ENCODE results near the gene PIAS4. TPM values are rescaled to one million over a fixed set of nuclear protein-coding genes. Genes with fewer than 3 reads are reported as not detected.
"Not testable (repeated sequence)": the region's sequence is repeated elsewhere in the genome, so short reads cannot be mapped to it uniquely, and the experiment has no call there.

The PIAS4 gene
- total RNA-seq, 1 donor from 2014 or later, result 36.4 TPM

DNA sequence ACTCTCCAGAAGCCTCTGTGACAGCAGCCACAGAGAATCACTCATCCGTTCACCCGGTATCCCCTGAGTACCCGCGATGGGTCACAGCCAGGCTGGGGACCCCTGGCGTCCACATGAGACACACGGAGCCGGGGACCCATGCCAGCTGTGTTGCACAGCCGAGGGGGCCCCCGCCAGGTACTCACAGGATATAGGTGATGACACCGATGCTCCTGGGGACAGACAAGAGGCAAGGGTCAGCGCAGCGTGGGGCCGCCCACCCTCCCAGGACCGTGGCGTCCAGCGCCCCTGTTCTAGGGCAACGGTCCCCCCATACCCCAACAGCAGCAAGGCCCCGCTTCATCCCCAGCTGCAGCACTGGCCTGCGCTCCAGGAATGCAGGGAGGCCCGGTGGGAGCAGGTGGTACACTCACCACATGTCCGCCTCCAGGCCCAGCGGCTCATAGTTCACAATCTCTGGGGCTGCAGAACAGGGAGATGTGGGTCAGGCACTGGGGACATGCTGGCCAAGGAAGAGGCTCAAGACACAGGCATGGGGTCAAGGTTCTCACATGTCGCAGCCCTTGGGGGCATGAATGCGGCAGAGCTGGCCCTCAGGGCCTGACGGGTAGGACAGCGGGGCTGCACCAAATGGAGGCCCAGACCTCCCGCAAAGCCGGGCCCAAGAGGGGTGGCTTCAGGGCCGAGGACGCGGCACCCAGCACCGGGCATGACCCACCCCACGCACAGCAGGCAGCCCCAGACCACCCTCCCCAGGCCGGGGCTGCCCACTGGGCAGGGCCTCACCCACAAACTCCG is 43.9 kb upstream of the PIAS4 start:
- intact Hi-C loops (cut with micrococcal nuclease), result no loop called here
- ChIA-PET POLR2A (no interaction called here), CTCF (no interaction called here)
- no peak for DNase-seq
- Mint-ChIP-seq H3K4me3 (no peak overlapping the region), H3K27ac (no peak overlapping the region), H3K27me3 (no peaks in the 10 kb centered on the region), H3K4me1 (peaks cover 2% of the 10 kb centered on the region), H3K36me3 (ENCODE audit: low read depth) (peaks cover 60% of the 10 kb centered on the region), H3K9me3 (no peaks in the 10 kb centered on the region)
- no peak for ATAC-seq (ENCODE audit: low read depth)
- TF ChIP-seq, protein P1, sequence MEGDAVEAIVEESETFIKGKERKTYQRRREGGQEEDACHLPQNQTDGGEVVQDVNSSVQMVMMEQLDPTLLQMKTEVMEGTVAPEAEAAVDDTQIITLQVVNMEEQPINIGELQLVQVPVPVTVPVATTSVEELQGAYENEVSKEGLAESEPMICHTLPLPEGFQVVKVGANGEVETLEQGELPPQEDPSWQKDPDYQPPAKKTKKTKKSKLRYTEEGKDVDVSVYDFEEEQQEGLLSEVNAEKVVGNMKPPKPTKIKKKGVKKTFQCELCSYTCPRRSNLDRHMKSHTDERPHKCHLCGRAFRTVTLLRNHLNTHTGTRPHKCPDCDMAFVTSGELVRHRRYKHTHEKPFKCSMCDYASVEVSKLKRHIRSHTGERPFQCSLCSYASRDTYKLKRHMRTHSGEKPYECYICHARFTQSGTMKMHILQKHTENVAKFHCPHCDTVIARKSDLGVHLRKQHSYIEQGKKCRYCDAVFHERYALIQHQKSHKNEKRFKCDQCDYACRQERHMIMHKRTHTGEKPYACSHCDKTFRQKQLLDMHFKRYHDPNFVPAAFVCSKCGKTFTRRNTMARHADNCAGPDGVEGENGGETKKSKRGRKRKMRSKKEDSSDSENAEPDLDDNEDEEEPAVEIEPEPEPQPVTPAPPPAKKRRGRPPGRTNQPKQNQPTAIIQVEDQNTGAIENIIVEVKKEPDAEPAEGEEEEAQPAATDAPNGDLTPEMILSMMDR (IDR thresholded peaks at IDR 0.05), result no peak

GRCh38 chr19:3964256-3965194 is 43.0 kb upstream of the PIAS4 start:
- H3K36me3 Mint-ChIP-seq (ENCODE audit: low read depth), result peaks cover 65% of the 10 kb centered on the region

GRCh38 chr19:3966051-3967017 is 41.2 kb upstream of the PIAS4 start:
- CTCF ChIA-PET, result no interaction called here
- Mint-ChIP-seq H3K9me3 (no peaks in the 10 kb centered on the region), H3K27me3 (no peaks in the 10 kb centered on the region), H3K4me3 (no peak overlapping the region), H3K4me1 (peaks cover 25% of the 10 kb centered on the region), H3K36me3 (ENCODE audit: low read depth) (peaks cover 61% of the 10 kb centered on the region), H3K27ac (no peak overlapping the region)
- ATAC-seq (ENCODE audit: low read depth) (no peak), DNase-seq (no peak)
- TF ChIP-seq, protein P1 (IDR thresholded peaks at IDR 0.05), result no peak
- POLR2A ChIA-PET, result no interaction called here
- intact Hi-C loops (cut with micrococcal nuclease), result no loop called here

More at GRCh38 chr19:3964256-3965194, 43.0 kb upstream of the PIAS4 start:
- Mint-ChIP-seq H3K9me3 (no peaks in the 10 kb centered on the region), H3K27ac (no peak overlapping the region), H3K4me1 (peaks cover 10% of the 10 kb centered on the region), H3K4me3 (no peak overlapping the region), H3K27me3 (no peaks in the 10 kb centered on the region)
- intact Hi-C loops (cut with micrococcal nuclease), result no loop called here
- DNase-seq (no peak), ATAC-seq (ENCODE audit: low read depth) (no peak)
- CTCF ChIA-PET, result no interaction called here
- TF ChIP-seq, protein P1 (IDR thresholded peaks at IDR 0.05), result no peak
- POLR2A ChIA-PET, result no interaction called here

DNA sequence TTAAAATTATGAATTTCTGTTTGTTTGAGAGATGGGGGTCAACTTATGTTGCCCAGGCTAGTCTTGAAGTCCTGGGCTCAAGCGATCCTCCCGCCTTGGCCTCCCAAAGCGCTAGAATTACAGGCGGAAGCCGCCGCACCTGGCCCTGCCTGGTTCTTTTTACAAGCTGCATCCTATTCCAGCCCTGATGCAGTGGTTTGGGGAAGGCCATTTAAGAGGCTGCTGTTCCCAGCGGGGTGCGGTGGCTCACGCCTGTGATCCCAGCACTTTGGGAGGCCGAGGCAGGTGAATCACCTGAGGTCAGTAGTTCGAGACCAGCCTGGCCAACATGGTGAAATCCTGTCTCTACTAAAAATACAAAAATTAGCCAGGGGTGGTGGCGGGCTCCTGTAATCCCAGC is 39.6 kb upstream of the PIAS4 start:
- H3K27me3 Mint-ChIP-seq; H3K27ac Mint-ChIP-seq; POLR2A ChIA-PET; H3K4me3 Mint-ChIP-seq; H3K9me3 Mint-ChIP-seq; intact Hi-C loops (cut with micrococcal nuclease); CTCF ChIA-PET; DNase-seq; ATAC-seq (ENCODE audit: low read depth): not testable (repeated sequence)
- Mint-ChIP-seq H3K36me3 (ENCODE audit: low read depth) (peaks cover 56% of the 10 kb centered on the region), H3K4me1 (peaks cover 27% of the 10 kb centered on the region)

All from activated B cell treated with CpG ODN at 0.5 μM for 24 hours (primary cell).